Measurements from ENCODE around the gene TEX9.
A peak's percentile ranks its signal among the peaks of the same experiment; 100 is the strongest.

Gene TEX9

GRCh38 chr15:56454836-56455235 lies 89.6 kb downstream of the TEX9 start:
- no peak for DNase-seq (ENCODE audit: low read depth)

- no peak for DNase-seq (ENCODE audit: low read depth)
These were observed 91.0 kb downstream of the TEX9 start for GRCh38 chr15:56456229-56456628.

- DNase-seq (ENCODE audit: low read depth): no peak
These were observed 93.9 kb downstream of the TEX9 start for GRCh38 chr15:56459096-56459495.

GRCh38 chr15:56460071-56460470 lies 94.8 kb downstream of the TEX9 start:
- DNase-seq (ENCODE audit: low read depth): no peak

GRCh38 chr15:56460947-56461346 lies 95.7 kb downstream of the TEX9 start:
- no peak for DNase-seq (ENCODE audit: low read depth)

- peak; percentile 95 for DNase-seq (ENCODE audit: low read depth)
These were observed 99.8 kb downstream of the TEX9 start, which contains the start of gene MNS1 for GRCh38 chr15:56464893-56465520. Gene MNS1 (minus strand): TSS chr15:56465137. CDS start chr15:56464972, 165 bp downstream.

- DNase-seq (ENCODE audit: low read depth): no peak
These were observed 102.4 kb downstream of the TEX9 start for GRCh38 chr15:56467616-56468015.

- DNase-seq (ENCODE audit: low read depth): peak; percentile 6
These were observed 103.2 kb downstream of the TEX9 start for GRCh38 chr15:56468401-56468800.

GRCh38 chr15:56469483-56469882 lies 104.3 kb downstream of the TEX9 start:
- DNase-seq (ENCODE audit: low read depth): no peak

GRCh38 chr15:56471440-56472069 lies 106.3 kb downstream of the TEX9 start:
- no peak for DNase-seq (ENCODE audit: low read depth)

- no peak for DNase-seq (ENCODE audit: low read depth)
These were observed 107.1 kb downstream of the TEX9 start for GRCh38 chr15:56472278-56472677.

GRCh38 chr15:56473017-56473416 lies 107.8 kb downstream of the TEX9 start:
- no peak for DNase-seq (ENCODE audit: low read depth)

GRCh38 chr15:56475351-56475750 lies 110.1 kb downstream of the TEX9 start:
- no peak for DNase-seq (ENCODE audit: low read depth)
